Inflammatory macrophage (primary cell): ENCODE data around the gene TCN2.
A peak's percentile ranks its signal among the peaks of the same experiment; 100 is the strongest.
"Not testable (repeated sequence)": the region's sequence is repeated elsewhere in the genome, so short reads cannot be mapped to it uniquely, and the experiment has no call there.

Source experiments
- DNase-seq, 2 donors: peaks; one replicate each; pipeline ENCODE4 v3.0.0-alpha.2; 2020 to 2022

The TCN2 gene

GRCh38 chr22:30649430-30650007 is 42.5 kb downstream of the TCN2 start:
- peak; percentile 81 to 94 for DNase-seq

- no peak for DNase-seq
Observed at GRCh38 chr22:30650508-30651116, 43.6 kb downstream of the TCN2 start.

GRCh38 chr22:30652852-30653251 is 45.9 kb downstream of the TCN2 start:
- DNase-seq, result no peak

GRCh38 chr22:30654361-30654760 is 47.4 kb downstream of the TCN2 start:
- DNase-seq, result no peak

- DNase-seq, result no peak
Observed at GRCh38 chr22:30655532-30655931, 48.6 kb downstream of the TCN2 start.

DNA sequence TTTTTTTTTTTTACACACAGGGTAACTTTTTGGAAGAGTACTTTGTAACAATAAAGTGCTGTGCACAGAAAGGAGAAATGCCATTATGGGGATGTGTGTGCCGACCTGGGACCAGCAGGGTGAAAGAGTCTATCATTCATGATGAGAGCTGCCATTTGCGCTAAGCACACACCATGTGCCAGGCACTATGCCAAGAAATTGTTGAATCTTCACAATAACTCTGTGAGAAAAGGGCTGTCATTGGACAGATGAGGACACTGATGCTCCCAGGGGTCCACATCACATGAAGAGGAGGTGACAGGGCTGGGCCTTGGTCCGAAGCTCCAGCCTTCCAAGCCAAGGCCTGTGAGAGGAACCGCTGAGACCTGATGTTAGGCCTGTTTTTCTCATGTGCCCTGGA is 55.1 kb downstream of the TCN2 start:
- DNase-seq, result no peak

GRCh38 chr22:30664798-30665197 is 57.8 kb downstream of the TCN2 start:
- DNase-seq, result no peak

- no peak for DNase-seq
Observed at GRCh38 chr22:30665266-30665665, 58.3 kb downstream of the TCN2 start.

DNA sequence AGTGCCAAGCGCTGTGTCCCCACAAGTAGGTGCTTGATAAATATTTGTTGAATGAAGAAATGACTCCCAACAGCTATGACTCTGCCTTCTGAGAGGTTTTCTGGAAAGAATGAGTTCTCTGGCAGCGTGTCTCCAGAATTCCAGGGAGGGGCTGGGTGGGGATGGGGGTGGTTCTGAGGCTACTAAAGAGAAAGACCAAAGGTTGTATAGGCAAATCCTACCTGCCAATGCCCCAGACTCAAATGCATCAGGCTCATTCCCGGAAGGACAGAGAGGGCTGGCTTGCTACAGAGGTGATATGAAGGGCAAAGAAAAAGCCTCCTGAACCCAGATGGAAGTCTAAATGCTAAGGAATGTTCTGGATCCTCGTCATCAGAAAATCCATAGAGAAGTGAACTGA is 58.8 kb downstream of the TCN2 start:
- DNase-seq, result no peak

DNA sequence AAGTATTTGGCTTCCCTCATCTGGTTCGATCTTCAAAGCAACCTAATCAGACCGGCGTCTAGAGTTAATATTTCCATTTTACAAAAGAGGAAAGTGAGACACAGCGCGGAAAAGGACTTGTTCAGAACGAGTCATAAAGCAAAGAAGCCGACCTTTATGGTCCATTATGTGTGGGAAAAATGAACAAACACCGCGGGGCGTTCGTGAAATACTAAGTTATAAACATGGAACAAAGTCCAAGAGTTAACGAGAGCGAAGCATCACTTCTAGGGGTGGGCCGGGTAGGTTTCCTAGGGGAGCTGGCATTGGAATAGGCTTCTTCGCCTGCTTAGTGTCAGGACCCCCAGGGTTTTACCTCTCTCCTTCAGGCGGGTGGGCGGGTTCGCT is 60.1 kb downstream of the TCN2 start:
- DNase-seq, result peak in 1 of 2 donors; percentile 8

- DNase-seq, result peak; percentile 93
Observed at GRCh38 chr22:30667494-30668385, 60.8 kb downstream of the TCN2 start, which contains the start of gene DUSP18. Gene DUSP18, minus strand, starts transcription at chr22:30667875. Its CDS starts 3,872 bp downstream, at chr22:30664003.

DNA sequence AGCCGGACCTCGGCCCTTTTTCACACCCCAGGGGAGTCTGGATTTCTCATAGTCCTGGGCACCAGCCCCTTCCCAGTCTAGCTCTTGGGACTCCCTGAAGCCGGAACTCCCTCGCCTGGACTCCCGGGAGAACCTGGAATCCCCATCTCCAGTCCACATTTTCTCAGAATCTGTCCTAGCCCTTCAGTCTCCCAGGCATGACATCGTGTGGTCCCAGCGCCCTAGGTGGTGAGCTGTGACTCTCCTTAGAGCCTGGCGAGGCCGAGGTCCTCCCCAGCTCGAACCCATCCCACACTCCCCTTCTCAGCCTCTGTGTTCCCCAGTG is 61.4 kb downstream of the TCN2 start:
- no peak for DNase-seq

GRCh38 chr22:30671071-30671470 is 64.1 kb downstream of the TCN2 start:
- no peak for DNase-seq

DNA sequence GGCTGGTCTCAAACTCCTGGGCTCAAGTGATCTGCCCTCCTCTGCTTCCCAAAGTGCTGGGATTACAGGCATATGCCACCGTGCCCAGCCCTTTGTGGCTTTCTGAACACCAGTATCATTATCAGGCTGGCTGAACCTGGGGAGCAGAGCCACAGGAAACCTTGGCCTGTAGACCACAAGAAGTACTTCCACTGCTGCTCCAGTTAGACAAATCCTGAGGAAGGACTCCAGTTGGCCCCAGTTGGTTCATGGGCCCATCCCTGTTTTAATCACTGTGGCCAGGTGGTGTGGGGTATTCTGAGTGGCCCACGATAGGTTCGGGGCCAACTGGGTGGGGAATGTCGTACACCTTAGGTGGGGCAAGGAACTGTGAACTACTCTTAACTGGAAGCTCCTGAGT is 66.2 kb downstream of the TCN2 start:
- DNase-seq, result no peak

DNA sequence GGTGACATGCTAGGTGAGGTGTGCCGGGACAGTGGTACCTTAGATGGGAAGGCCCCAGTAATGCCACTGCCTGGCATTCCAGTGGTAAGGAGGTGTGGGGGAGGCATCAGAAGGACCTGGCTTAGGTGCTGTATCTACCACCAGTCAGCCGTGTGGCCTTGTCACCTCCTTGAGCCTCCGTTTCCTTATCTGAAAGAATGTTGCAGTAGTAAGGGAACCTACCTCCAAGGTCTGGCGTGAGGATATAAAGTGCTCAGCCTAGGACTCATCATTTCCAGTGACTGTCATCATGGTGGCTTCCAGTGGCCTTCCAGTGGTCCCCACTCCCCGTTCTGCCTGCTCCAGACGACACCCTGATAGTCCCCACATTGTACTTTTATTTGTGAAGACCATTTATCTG is 67.5 kb downstream of the TCN2 start:
- DNase-seq, result no peak

DNA sequence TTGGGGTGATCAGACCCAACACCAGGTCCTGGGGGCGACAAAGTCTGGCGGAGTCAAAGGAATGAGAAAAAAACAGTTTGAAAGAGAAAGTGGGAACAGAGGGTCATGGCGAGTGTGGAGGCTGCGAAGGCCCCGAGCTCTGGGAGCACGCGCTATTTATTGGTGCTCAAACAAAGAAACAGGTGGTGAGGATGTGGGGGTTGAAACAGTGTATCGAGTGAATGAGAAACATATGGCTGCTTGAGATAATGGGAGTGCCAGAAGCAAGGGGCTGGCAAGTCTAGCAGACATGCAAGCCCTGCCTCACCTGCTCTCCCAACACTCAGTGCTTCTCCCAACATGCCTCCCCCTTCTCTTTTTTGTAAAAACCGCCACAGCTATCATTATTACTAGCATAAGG is 68.5 kb downstream of the TCN2 start:
- DNase-seq, result no peak

DNA sequence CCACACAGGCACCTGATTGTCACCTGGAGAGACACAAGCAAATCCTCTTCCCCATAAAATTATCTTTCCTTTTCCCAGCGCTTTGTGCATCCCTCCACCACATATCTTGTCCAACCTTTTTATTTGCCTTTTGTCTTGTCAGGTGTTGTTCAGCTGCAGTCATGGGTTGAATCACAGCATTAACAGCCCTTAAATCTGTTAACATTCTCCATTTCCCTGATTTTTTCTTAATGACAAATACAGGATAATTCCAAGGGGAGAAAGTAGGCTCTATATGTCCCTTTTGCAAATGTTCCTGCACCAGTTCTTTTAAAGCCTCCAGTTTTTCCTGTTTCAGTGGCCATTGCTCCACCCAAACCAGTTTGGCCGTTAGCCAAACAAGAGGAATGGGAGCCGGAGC is 69.6 kb downstream of the TCN2 start:
- not testable (repeated sequence) for DNase-seq
